HL-60/S4 treated with phorbol 12-myristate 13-acetate at 8.2 ng/mL for 4 days and 3 days (cell line): ENCODE results near the gene SRSF6.

Experiments
- in situ Hi-C: fragments of 300-500 bp; cut with MboI; formaldehyde crosslinking; loops from 2 replicates; pipeline ENCODE4 v1.15.0; 2022; ENCODE audit warnings: low sequenced_read_pairs

SRSF6 gene

DNA sequence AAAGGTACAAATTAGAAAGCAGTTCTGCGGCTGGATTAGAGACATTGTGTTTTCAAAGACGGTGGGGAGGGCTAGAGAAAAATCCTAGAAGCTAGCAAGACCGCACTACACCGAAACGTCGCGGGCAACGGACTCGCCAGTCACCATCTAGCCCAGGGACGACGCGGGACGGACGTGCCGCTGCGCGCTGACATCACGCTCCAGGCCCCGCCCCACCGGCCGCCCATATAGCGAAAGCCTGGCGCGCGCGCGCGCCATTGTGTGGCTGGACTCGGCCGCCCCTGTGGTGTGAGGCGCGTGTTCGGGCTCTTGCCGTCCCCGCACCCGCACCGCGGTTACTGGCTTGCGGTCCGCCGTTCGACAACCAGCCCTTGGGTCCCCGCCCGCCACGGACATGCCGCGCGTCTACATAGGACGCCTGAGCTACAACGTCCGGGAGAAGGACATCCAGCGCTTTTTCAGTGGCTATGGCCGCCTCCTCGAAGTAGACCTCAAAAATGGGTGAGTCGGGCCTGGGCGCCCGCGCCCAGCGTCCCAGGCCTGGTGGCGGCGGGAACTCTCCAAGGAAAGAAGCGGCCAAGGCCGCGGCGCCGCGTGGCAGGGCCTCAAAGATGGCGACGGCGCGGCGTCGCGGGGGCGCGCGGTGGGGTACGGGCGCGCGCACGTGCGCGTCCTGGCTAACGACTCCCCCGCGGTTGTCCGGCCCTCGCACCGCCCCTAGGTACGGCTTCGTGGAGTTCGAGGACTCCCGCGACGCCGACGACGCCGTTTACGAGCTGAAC lies at the start of gene SRSF6:
Gene SRSF6, plus strand, starts transcription at position 257 of the 782 bp plus-strand sequence. Its CDS starts 138 bp downstream, at position 395.
- in situ Hi-C loops, result loop anchor here (10.0 kb wide), 1 partner anchor 637 kb away; no protein-coding TSS in a partner anchor

DNA sequence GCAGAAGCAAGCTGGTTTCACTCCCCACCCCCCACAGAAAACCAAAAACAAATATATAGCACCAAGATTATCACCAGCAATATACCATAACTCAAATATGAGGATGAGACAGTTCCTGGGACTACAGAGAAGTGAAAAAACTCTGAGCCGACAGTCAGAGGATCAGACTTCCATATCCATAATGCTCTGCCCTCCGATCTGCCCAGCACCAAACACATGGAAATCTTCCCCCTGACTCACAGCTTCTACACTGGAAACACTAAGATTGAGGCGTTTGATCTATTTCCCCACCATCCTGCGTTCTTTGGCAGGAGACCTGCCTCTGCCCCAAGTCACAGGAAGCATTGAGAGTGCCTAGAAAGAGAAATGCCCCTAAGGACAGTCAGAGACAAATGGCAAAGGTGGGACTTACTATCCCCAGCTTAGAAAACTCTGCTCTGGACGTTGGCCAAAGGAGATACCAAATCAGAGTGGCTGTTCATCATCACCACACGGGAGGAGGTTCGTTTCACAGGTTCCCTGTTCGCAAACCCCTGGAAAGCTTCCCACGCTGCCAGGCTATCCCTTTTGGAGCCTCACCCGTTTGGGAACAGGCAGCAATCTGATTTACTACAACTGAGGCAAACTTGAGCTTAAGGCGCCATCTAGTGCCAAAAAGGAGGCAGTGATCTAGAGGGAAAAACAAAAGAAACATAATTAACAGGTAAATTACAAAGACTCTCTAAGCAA lies 48.7 kb upstream of the SRSF6 start:
- in situ Hi-C loops, result loop anchor here (25.0 kb wide), 1 partner anchor 1672 kb away; no protein-coding TSS in a partner anchor

DNA sequence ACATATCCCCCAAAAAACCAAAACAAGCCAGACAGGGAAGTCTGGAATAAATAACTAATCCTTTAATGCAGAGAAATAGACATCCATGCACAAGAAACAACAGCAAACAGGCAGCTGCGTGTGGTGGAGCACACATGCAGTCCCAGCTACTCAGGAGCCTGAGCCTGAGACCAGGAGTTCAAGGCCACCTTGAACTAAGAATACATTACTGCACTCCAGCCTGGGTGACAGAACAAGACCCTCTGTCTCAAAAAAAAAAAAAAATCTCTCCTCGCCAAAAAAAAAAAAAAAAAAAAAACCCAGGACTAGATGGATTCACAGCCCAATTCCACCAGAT lies 48.2 kb upstream of the SRSF6 start:
- in situ Hi-C loops, result loop anchor here (25.0 kb wide), 1 partner anchor 1672 kb away; no protein-coding TSS in a partner anchor

GRCh38 chr20:43415661-43416430 lies 41.9 kb upstream of the SRSF6 start:
- in situ Hi-C loops, result loop anchor here (25.0 kb wide), 1 partner anchor 1679 kb away; no protein-coding TSS in a partner anchor

- in situ Hi-C loops, result loop anchor here (25.0 kb wide), 1 partner anchor 1679 kb away; no protein-coding TSS in a partner anchor
These were observed 41.0 kb upstream of the SRSF6 start for GRCh38 chr20:43416591-43417228.

DNA sequence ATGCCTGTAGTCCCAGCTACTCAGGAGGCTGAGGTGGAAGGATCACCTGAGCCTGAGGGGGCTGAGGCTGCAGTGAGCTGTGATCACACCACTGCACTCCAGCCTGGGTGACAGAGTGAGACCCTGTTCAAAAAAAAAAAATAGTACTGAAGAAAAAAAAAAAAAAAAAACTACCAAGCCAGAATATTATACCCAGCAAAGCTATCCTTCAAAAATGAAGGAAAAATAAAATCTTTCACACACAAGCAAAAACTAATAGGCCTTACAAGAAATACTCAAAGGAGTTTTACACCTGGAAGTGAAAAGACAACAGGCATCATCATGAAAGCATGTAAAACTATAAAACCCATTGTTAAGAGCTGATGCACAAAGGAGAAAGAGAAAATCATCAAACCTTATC lies 37.5 kb upstream of the SRSF6 start:
- in situ Hi-C loops, result loop anchor here (25.0 kb wide), 1 partner anchor 1683 kb away; no protein-coding TSS in a partner anchor

- in situ Hi-C loops, result loop anchor here (25.0 kb wide), 1 partner anchor 1684 kb away; no protein-coding TSS in a partner anchor
These were observed 36.8 kb upstream of the SRSF6 start for GRCh38 chr20:43420913-43421312.

DNA sequence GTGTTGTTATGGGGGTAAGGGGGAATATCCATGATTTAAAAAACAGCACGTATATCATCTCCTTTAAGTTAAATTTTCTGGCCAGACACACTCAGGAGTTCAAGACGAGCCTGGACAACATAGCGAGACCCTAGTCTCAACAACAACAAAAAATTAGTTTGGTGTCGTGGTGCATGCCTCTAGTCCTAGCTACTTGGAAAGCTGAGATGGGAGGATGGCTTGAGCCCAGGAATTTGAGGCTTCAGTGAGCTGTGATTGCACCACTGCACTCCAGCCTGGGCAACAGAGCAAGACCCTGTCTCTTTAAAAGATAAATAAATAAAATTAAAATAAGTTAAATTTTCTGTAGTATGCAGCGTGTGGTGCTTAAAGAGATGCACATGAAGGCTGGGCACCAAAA lies 31.5 kb upstream of the SRSF6 start:
- in situ Hi-C loops, result no loop called here

GRCh38 chr20:43430265-43431133 lies 27.2 kb upstream of the SRSF6 start:
- in situ Hi-C loops, result no loop called here

- in situ Hi-C loops, result no loop called here
These were observed 26.6 kb upstream of the SRSF6 start for GRCh38 chr20:43431134-43431519.

- in situ Hi-C loops, result no loop called here
These were observed 25.2 kb upstream of the SRSF6 start for GRCh38 chr20:43432498-43432897.

DNA sequence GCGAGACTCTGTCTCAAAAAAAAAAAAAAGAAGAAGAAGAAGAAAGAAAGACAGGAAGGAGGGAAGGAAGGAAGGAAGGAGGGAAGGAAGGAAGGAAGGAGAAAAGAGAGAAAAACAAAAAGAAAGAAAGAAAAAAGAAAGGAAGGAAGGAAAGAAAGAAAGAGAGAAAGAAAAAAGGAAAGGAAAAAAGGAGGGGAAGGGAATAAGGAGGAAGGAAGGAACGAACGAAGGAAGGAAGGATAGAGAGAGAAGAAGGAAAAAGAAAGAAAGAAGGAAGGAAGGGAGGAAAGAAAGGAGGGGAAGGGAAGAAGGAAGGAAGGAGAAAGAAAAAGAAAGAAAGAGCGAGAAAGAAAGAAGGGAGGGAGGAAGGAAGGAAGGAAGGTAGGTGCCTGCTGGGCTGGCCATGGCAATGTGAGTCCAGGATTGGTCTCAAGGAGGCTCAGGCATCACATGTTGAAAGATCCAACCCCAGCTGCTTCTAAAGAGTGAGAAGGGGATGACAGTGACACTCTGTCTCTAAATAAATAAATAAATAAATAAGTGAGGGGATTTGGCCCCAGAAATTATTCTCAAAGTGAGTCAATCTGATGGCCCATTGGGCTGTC lies 24.3 kb upstream of the SRSF6 start:
- in situ Hi-C loops, result no loop called here

GRCh38 chr20:43434565-43434964 lies 23.1 kb upstream of the SRSF6 start:
- in situ Hi-C loops, result no loop called here

DNA sequence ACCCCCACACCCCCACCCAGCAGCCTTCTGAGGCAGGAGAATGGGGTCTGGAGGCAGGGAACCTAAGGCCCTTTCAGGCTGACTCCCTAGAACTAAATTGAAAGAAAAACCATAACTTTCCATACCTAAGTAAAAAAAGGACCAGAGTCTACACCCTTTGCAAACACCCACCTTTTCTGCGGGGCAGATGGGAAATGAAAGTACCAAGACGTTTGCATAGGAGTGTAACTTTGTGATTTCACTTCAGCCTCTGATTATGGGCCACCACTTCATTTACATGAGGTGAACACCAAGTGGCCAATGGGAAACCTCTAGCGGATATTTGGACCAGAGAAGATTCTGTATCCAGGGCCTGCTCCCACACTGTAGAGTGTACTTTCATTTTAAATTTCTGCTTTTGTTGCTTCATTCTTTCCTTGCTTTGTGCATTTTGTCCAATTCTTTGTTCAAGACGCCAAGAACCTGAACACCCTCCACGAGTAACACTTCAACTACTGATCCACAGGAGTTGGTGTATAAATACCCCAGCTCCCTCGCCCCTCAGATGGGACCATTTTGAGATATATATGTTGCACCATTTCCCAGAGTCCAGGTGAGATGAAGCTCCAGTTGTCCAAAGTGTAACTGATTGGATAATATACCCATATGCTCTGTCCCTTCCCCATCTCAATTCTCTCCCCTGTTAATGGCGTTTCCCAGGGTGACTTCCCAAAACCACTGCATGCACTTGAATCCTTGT lies 18.9 kb upstream of the SRSF6 start:
- in situ Hi-C loops, result no loop called here

DNA sequence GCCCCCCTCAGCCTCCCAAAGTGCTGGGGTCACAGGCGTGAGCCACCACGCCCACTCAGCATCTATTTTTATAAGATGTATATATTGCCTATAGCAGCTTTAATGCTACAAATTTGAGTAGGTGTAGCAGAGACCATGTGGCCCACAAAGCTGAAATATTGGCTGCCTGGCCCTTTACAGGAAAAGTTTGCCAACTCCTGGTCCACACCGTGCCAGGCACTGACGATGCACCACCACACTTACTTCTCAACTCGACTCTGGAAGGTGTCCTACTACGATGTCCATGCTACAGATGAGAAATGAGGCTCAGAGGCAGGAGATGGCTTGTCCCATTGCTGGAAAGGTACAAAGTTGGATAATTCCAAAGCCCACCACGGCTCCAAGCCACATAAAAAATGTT lies 17.2 kb upstream of the SRSF6 start:
- in situ Hi-C loops, result no loop called here

DNA sequence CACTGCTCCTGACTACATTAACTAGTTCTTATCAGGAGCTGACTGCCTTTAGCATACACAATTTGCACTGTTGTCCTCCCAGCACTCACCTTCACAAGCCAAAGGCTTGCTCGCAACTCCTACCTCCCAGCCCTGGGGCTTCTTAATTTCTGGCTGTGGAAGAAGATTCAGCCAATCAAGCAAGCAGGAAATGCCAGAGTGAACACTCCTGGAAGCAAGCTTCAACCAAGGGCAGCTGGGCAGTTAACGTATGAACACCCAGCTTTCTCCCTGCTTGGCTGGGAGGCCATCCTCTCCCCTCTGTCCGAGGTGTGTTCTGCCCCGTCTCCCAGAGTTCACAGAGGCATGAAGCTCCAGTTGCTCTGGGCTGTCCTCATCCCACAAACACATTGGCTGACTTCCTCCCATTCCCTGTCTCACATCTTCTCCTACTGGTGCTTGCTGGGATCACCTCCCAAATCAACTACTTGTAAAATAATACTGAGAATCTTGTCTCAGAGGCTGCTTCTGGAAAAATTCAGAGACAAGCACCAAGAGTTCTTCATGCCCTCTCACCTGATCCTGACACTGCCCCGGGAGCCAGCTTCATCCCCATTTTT lies 15.3 kb upstream of the SRSF6 start:
- in situ Hi-C loops, result no loop called here

- in situ Hi-C loops, result no loop called here
These were observed 13.6 kb upstream of the SRSF6 start for GRCh38 chr20:43444107-43444506.

DNA sequence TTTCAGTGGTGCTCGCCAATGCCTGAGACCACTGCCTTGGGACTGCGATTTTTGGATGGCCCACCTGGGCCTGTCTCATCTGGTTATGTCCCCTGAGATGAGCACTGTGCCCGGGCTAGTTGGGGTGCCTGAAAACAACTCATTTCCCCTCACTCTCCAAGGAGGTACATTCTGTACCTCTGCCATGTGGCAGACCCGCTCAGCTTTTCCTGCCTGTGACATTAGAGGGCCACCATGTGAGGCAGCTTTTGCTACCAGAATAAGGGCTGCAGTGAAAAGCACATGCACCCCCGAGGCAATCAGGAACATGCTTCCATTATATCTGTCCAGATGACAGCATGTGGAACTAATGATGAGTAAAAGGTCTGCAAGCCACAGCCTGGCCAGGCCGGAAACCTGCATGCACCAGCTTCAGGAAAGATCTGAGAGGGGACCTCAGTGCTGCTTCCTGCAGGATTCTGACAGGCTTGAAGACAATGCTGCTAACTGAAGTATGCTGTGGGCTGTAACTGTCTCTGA lies 11.3 kb upstream of the SRSF6 start:
- in situ Hi-C loops, result no loop called here
